ENCODE results near the gene RGS12. TPM values are rescaled to one million over a fixed set of nuclear protein-coding genes. Genes with fewer than 3 reads are reported as not detected.
A peak's percentile ranks its signal among the peaks of the same experiment; 100 is the strongest.

Gene RGS12
- total RNA-seq, 4 donors from 2014 or later: 3.5 to 63.8 (median 40.1) TPM

GRCh38 chr4:3307060-3307459 is 14.2 kb downstream of the RGS12 start:
- TF ChIP-seq POLR2A (IDR thresholded peaks at IDR 0.05) (no peak), CTCF (IDR thresholded peaks at IDR 0.05) (no peak)
- H3K4me1 ChIP-seq: peaks cover 0 to 8% of the 10 kb centered on the region in 2 donors
- DNase-seq: peak in 1 of 2 donors; percentile 8

DNA sequence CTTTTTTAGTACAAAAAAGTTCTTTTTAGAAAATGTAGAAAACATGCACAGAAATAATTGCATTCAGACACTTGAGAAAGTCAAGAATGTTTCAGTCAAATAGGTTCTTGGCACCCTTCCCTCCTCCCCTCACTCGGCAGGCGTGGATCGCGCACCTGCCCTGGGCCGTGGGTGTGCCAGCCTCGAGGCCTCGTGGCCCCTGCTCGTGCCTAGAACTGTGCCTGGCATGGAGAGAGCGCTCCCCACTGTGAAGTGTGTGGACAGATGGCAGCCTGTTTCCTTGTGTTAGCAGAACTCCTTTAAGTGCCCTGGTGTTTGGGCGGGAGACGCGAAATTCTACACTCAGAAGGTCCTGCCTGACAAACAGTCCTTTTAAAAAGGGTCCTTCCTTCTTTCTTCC is 14.7 kb downstream of the RGS12 start:
- no peak for DNase-seq
- Histone ChIP-seq H3K4me3 (no peak overlapping the region), H3K9me3 (no peaks in the 10 kb centered on the region), H3K27me3 (no peaks in the 10 kb centered on the region), H3K27ac (no peak overlapping the region), H3K36me3 (no peaks in the 10 kb centered on the region), H3K4me1 (peaks cover 0 to 8% of the 10 kb centered on the region in 2 donors)
- intact Hi-C loops (cut with DNase I; ENCODE audit: low total_unique reads): no loop called here
- TF ChIP-seq CTCF (IDR thresholded peaks at IDR 0.05) (no peak), POLR2A (IDR thresholded peaks at IDR 0.05) (no peak)

More at GRCh38 chr4:3307060-3307459, 14.2 kb downstream of the RGS12 start:
- Histone ChIP-seq H3K9me3 (no peaks in the 10 kb centered on the region), H3K4me3 (no peak overlapping the region), H3K27me3 (no peaks in the 10 kb centered on the region), H3K36me3 (no peaks in the 10 kb centered on the region), H3K27ac (no peak overlapping the region)
- intact Hi-C loops (cut with DNase I; ENCODE audit: low total_unique reads): no loop called here

DNA sequence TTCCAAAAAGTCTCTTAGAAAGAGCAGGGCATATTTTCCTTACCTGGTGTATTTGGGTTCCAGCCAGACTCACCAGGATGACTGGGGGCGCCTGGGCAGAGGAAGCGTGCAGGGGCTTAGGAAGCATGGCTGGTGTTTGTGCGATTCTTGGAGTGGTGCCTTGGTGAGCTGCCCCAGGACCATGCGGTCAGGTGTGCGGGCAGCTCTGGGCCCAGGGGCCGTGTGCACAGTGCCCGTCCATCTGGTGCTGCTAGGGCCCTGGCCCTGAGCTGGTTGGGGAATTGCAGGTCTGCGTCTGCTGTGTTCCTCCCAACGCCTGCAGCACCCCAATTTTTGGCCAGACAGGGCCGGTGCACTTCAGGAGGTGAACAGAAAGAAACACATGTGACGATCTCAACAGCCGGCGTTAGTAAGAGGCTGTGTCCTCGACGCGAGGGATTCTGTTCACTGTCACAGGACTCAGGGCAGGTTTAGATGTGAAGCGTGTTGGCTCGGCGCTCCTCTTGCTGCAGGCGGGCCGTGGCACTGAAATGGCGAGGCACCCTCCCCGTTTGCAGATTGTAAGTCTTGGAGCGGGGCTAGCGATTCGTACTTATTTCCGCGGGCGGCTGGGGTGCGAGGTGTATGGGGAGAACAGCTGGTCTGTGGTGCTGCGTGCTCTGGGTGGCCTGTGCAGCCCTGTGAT is 15.2 kb downstream of the RGS12 start:
- H3K9me3 ChIP-seq: no peaks in the 10 kb centered on the region
- no peak overlapping the region for H3K4me3 ChIP-seq
- H3K4me1 ChIP-seq: peaks cover 0 to 8% of the 10 kb centered on the region in 2 donors
- H3K27me3 ChIP-seq: no peaks in the 10 kb centered on the region
- H3K27ac ChIP-seq: no peak overlapping the region
- no peak for DNase-seq
- H3K36me3 ChIP-seq: no peaks in the 10 kb centered on the region
- intact Hi-C loops (cut with DNase I; ENCODE audit: low total_unique reads): no loop called here
- TF ChIP-seq POLR2A (IDR thresholded peaks at IDR 0.05): no peak
- TF ChIP-seq CTCF (IDR thresholded peaks at IDR 0.05): no peak

DNA sequence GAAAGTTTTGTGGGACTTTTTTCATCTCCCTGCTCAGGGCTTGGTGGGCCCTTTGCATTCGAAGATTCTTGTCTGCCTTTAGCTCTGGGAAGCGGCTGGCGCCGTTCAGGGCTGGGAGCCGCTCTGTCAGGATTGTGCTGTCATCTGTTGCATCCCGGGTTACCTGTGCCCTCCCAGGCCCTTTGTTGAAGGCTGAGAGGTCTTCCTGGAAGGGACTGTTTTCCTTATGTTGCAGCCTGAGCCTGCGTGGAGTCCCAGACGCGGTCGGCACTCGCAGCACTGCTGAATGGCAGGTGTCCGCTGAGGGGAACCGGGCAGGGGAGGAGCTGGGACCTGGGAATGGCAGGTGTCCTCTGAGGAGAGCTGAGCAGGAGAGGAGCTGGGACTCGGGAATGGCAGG is 15.9 kb downstream of the RGS12 start:
- H3K36me3 ChIP-seq: no peaks in the 10 kb centered on the region
- no peak overlapping the region for H3K4me3 ChIP-seq
- DNase-seq: no peak
- H3K4me1 ChIP-seq: peaks cover 0 to 8% of the 10 kb centered on the region in 2 donors
- intact Hi-C loops (cut with DNase I; ENCODE audit: low total_unique reads): no loop called here
- H3K9me3 ChIP-seq: no peaks in the 10 kb centered on the region
- no peaks in the 10 kb centered on the region for H3K27me3 ChIP-seq
- TF ChIP-seq CTCF (IDR thresholded peaks at IDR 0.05) (no peak), POLR2A (IDR thresholded peaks at IDR 0.05) (no peak)
- H3K27ac ChIP-seq: no peak overlapping the region

DNA sequence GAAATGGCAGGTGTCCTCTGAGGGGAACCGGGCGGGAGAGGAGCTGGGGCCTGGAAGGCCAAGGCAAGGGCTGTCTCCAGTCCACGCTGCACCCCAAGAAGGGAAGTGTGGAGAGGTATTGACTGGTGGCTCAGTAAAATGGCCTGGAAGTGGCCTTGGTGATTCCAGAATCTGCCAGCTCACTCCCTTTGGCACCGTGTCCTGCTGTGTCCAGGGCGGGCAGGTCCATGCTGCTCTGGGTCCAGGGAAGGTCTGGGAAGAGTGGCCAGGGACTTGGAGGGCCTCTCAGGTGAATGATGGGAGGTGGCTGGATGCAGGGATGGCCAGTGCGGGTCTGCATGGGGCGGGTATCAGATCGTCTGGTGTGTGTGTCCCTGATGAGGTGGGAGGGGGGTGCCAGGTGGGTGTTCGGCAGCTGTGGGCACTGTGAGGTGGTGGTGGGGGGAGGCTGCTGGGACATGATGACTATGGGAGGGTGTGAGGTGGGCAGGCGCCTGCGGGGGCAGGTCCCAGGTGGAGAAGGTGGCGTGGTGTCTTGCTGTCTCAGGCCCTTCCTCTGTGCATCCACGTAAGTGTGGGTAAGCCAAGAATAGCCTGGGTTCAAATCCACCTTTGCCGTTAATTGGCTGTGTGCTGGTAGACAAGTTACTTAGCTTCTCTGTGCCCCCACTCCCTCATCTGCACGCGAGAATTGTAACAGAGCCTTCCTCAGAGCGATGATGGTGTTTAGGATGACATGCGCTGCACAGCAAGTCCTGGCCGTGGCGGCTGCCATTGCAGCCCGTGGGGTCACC is 17.7 kb downstream of the RGS12 start:
- H3K4me3 ChIP-seq: no peak overlapping the region
- intact Hi-C loops (cut with DNase I; ENCODE audit: low total_unique reads): no loop called here
- H3K4me1 ChIP-seq: no peaks in the 10 kb centered on the region
- H3K36me3 ChIP-seq: no peaks in the 10 kb centered on the region
- no peak overlapping the region for H3K27ac ChIP-seq
- H3K9me3 ChIP-seq: no peaks in the 10 kb centered on the region
- H3K27me3 ChIP-seq: no peaks in the 10 kb centered on the region
- TF ChIP-seq CTCF (IDR thresholded peaks at IDR 0.05) (no peak), POLR2A (IDR thresholded peaks at IDR 0.05) (no peak)
- no peak for DNase-seq
